GM10266 (cell line): Measurements from ENCODE around the gene EGLN1.
"Not testable (repeated sequence)": the region's sequence is repeated elsewhere in the genome, so short reads cannot be mapped to it uniquely, and the experiment has no call there.

Experiments used
- DNase-seq: peaks from one replicate; pipeline ENCODE4 v3.0.0; 2012; ENCODE audit errors: extremely low spot score
- TF ChIP-seq, protein P1 (sequence below): IDR thresholded peaks from 2 replicates; pipeline ENCODE4 v1.5.1; 2012; ENCODE audit warnings: mild to moderate bottlenecking, low read depth; ENCODE audit not compliant: control insufficient read depth, insufficient read depth; ENCODE audit errors: missing control alignments

EGLN1 gene

DNA sequence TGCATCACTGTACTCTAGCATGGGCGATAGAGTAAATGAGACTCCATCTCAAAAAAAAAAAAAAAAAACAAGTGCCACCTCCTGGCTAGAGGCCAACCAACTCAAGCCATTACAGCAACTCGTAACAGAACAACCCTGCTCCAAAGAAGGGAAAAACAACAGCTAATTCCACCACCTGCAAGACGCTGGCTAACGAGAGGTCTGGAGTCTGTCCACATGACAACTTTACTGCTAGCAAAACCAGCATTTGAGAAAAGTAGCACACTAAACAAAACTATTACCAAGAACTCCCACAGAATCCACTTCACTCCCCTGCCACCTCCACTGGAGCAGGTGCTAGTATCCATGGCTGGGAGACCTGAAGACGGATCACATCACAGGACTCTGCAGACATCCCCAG, 24.1 kb upstream of the EGLN1 start:
- no peak for DNase-seq
- TF ChIP-seq, protein P1, sequence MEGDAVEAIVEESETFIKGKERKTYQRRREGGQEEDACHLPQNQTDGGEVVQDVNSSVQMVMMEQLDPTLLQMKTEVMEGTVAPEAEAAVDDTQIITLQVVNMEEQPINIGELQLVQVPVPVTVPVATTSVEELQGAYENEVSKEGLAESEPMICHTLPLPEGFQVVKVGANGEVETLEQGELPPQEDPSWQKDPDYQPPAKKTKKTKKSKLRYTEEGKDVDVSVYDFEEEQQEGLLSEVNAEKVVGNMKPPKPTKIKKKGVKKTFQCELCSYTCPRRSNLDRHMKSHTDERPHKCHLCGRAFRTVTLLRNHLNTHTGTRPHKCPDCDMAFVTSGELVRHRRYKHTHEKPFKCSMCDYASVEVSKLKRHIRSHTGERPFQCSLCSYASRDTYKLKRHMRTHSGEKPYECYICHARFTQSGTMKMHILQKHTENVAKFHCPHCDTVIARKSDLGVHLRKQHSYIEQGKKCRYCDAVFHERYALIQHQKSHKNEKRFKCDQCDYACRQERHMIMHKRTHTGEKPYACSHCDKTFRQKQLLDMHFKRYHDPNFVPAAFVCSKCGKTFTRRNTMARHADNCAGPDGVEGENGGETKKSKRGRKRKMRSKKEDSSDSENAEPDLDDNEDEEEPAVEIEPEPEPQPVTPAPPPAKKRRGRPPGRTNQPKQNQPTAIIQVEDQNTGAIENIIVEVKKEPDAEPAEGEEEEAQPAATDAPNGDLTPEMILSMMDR, result no peak

DNA sequence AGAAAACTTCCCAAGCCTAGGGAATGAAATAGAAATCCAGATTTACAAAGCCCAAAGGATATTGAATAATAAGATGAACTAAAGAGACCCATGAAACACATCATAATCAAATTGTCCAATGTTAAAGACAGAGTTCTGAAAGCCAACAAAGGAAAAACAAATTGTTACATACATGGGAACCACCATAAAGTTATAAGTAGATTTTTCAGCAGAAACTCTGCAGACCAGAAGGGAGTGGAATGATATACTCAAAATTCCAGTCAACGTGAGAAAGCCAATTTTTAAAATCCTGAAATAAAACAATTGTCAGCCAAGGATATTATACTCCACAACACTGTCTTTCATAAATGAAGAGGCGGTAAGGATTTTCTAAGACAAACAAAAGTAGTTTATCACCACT, 22.0 kb upstream of the EGLN1 start:
- DNase-seq, result no peak
- TF ChIP-seq, protein P1, result no peak

DNA sequence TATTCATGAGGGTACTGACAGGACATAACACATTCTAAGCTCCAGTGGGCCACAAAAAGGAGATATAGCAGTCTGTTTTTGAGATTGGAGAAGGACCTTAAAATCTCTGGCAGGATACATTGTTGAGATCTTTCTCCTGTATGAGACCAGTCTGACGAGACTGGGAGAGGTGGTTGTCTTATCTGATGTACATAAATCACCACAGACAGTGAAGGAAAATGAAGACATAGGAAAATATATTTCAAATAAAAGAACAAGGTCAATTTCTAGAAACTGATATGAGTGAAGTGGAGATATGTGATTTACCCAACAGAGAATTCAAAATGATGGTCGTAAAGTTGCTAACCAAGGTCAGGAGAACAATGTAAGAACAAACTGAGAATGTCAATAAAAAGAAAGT, 21.3 kb upstream of the EGLN1 start:
- DNase-seq, result no peak
- TF ChIP-seq, protein P1, result no peak

DNA sequence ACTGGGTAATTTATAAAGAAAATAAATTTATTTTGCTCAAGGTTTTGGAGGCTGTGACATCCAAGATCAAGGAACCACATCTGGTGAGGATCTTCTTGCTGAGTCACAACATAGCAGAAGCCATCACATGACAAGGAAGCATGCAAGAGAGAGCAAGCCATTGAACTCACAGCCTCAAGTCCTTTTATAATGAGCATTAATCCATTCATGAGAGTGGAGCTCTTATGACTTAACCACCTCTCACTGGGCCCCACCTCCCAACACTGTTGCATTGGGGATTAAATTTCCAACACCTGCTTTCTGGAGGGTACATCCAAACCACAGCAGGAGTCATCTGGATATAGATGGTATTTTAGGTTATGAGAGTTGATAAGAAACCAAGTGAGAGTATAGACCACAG, 20.6 kb upstream of the EGLN1 start:
- DNase-seq, result no peak
- TF ChIP-seq, protein P1, result no peak

DNA sequence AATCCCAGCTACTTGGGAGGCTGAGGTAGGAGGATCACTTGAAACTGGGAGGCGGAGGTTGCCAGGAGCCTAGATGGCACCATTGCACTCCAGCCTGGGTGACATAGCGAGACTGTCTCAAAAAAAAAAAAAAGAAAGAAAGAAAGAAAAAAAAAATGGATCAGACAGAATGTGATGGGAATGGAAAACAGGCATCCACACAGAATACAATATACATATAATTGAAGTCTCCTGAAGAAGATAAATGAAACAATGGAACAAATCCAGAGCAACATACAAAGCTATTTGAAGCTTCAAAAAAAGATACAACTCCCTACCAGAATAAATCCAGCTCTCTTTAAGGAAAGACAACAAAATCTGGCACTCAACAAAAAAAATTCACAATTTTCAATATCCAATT, 10.9 kb upstream of the EGLN1 start:
- TF ChIP-seq, protein P1, result no peak
- DNase-seq, result no peak

DNA sequence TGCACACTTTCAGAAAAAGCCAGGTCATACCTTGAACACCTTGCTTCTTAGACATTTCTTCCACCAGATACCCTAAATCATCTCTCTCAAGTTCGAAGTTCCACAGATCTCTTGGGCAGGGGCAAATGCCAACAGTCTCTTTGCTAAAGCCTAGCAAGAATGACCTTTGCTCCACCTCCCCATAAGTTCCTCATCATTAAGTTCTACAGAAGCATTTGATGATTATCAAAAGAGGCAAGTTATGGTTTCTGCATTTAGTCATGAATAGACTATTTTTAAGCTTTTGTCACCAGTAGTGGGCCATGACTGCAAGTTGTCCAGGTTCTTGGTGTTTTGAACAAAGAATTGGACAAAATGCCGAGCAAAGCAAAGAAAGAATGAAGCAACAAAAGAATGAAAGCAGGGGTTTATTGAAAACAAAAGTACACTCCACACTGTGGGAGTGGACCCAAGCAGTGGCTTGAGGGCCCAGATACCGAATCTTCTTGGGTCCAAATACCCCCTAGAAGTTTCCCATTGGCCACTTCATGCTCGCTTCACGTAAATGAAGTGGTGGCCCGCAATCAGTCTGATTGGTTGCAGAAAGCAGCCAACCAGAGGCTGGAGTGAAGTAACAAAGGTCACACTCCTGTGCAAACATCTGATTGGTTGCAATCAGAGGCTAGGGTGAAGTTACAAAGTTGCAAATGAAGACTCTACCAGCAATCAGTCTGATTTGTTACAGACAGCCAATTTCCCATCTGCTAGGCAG, 9.8 kb upstream of the EGLN1 start:
- no peak for DNase-seq
- TF ChIP-seq, protein P1, result no peak

DNA sequence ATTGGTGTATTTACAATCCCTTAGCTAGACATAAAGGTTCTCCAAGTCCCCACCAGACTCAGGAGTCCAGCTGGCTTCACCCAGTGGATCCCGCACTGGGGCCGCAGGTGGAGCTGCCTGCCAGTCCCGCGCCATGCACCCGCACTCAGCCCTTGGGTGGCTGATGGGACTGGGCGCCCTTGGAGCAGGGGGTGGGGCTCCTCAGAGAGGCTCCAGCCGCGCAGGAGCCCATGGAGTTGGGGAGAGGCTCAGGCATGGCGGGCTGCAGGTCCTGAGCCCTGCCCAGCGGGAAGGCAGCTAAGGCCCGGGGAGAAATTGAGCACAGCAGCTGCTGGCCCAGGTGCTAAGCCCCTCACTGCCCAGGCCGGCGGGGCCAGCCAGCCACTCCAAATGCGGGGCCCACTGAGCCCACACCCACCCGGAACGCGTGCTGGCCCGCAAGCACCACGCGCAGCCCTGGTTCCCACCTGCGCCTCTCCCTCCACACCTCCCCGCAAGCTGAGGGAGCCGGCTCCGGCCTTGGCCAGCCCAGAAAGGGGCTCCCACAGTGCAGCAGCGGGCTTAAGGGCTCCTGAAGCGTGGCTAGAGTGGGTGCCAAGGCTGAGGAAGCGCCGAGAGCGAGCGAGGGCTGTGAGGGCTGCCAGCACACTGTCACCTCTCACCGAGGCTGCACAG, 8.7 kb upstream of the EGLN1 start:
- DNase-seq, result not testable (repeated sequence)
